ENCODE results near the gene P2RY14. TPM values are rescaled to one million over a fixed set of nuclear protein-coding genes. Genes with fewer than 3 reads are reported as not detected.

Gene P2RY14
- total and polyA plus RNA-seq, 2 donors (not counting 3 experiments of a cell fraction or from before 2014, with no cell fraction given), result not detected

DNA sequence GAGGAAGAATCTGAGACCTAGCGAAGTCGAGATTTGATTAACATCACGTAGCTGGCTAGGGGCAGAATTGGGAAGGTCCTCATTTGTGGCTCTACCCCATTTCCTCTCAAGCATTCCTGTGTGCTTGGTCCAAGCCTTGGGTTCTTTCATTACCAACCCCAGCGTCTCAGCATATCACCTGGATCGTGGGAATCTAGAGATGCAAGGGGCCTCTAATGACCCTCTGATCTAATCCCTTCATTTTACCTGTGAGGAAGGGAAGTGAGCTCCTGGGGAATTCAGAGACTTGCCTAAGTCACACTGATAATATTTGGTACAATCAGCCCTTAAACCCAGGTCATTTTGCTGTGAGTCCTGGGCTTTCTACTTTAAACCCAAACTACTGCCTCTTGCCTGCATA, 36.3 kb upstream of the P2RY14 start:
- no peak overlapping the region for H3K4me3 ChIP-seq (replicated peaks in 1 of 3; ENCODE audit: insufficient read depth in 1 of 3, low read depth in 1 of 3, low read length in 3 of 3)
- no peaks in the 10 kb centered on the region for H3K9me1 ChIP-seq (replicated peaks; ENCODE audit: control insufficient read depth, extremely low read depth, insufficient read depth, low read length)
- H3K27ac ChIP-seq (ENCODE audit: insufficient read depth, low read depth, low read length), result no peak overlapping the region
- no peaks in the 10 kb centered on the region for H4K20me1 ChIP-seq (replicated peaks; ENCODE audit: control insufficient read depth, extremely low read depth, insufficient read depth, low read length)
- TF ChIP-seq JUN (IDR thresholded peaks at IDR 0.05; ENCODE audit: borderline replicate concordance, insufficient read depth, insufficient read length, low read depth) (no peak), FOS (IDR thresholded peaks at IDR 0.05; ENCODE audit: borderline replicate concordance, insufficient read depth, low read length) (no peak), POLR2AphosphoS5 (IDR thresholded peaks at IDR 0.05; ENCODE audit: insufficient read depth, low read depth, low read length) (no peak), MYC (IDR thresholded peaks at IDR 0.05; ENCODE audit: low read depth, low read length) (no peak), GATA2 (IDR thresholded peaks at IDR 0.05; ENCODE audit: insufficient read depth, insufficient read length, low read depth, low read length) (no peak), EZH2 (IDR thresholded peaks at IDR 0.05; ENCODE audit: borderline replicate concordance, low read depth, low read length, severe bottlenecking) (no peak), POLR2A (IDR thresholded peaks at IDR 0.05; ENCODE audit: low read depth, low read length) (no peak)
- TF ChIP-seq, protein P1, sequence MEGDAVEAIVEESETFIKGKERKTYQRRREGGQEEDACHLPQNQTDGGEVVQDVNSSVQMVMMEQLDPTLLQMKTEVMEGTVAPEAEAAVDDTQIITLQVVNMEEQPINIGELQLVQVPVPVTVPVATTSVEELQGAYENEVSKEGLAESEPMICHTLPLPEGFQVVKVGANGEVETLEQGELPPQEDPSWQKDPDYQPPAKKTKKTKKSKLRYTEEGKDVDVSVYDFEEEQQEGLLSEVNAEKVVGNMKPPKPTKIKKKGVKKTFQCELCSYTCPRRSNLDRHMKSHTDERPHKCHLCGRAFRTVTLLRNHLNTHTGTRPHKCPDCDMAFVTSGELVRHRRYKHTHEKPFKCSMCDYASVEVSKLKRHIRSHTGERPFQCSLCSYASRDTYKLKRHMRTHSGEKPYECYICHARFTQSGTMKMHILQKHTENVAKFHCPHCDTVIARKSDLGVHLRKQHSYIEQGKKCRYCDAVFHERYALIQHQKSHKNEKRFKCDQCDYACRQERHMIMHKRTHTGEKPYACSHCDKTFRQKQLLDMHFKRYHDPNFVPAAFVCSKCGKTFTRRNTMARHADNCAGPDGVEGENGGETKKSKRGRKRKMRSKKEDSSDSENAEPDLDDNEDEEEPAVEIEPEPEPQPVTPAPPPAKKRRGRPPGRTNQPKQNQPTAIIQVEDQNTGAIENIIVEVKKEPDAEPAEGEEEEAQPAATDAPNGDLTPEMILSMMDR (IDR thresholded peaks at IDR 0.05; ENCODE audit: extremely low read depth in 1 of 2, insufficient read depth in 1 of 2, low read depth in 1 of 2, low read length in 2 of 2), result no peak
- TF ChIP-seq, protein P2, sequence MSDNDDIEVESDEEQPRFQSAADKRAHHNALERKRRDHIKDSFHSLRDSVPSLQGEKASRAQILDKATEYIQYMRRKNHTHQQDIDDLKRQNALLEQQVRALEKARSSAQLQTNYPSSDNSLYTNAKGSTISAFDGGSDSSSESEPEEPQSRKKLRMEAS (IDR thresholded peaks at IDR 0.05; ENCODE audit: insufficient read depth, insufficient read length), result no peak
- H2AFZ ChIP-seq (ENCODE audit: low read depth, low read length), result no peak overlapping the region
- DNase-seq (ENCODE audit: low read depth, low spot score) (no peak), FAIRE-seq (no peak)
- dilution Hi-C loops (cut with MboI; ENCODE audit: extremely low pct_ligation_motif_present, low sequenced_read_pairs), result no loop called here
- H3K4me2 ChIP-seq (ENCODE audit: insufficient read depth, low read length), result no peak overlapping the region
- ChIA-PET POLR2A (no interaction called here), CTCF (no interaction called here)
- intact Hi-C loops (cut with micrococcal nuclease), result no loop called here
- no peak overlapping the region for H3K9ac ChIP-seq (replicated peaks; ENCODE audit: extremely low read depth, insufficient read depth, low read length)
- no peaks in the 10 kb centered on the region for H3K79me2 ChIP-seq (ENCODE audit: control insufficient read depth, insufficient read depth, low read length)
- H3K9me3 ChIP-seq (replicated peaks; ENCODE audit: control insufficient read depth, insufficient read depth, low read length), result no peaks in the 10 kb centered on the region
- H3K36me3 ChIP-seq (ENCODE audit: control insufficient read depth in 2 of 2, extremely low read depth in 1 of 2, insufficient read depth in 2 of 2, low read length in 2 of 2), result no peaks in the 10 kb centered on the region
- H3K4me1 ChIP-seq (ENCODE audit: control insufficient read depth, extremely low read depth, insufficient read depth, low read length), result no peaks in the 10 kb centered on the region
- no TSS peak for BruUV-seq (replicated peaks)
- no peaks in the 10 kb centered on the region for H3K27me3 ChIP-seq (ENCODE audit: control insufficient read depth in 2 of 2, insufficient read depth in 2 of 2, low read length in 2 of 2)

Data from endothelial cell of umbilical vein (primary cell).